ENCODE measurements around the gene SCG2. TPM values are rescaled to one million over a fixed set of nuclear protein-coding genes. Genes with fewer than 3 reads are reported as not detected.

The SCG2 gene
- total RNA-seq, 1 donor from 2014 or later: 138 TPM

- no peak for DNase-seq (ENCODE audit: low spot score in 2 of 2)
- FAIRE-seq: no peak
Observed at GRCh38 chr2:223585666-223586065, 16.5 kb downstream of the SCG2 start.

GRCh38 chr2:223582001-223582400 is 20.2 kb downstream of the SCG2 start:
- no peak for FAIRE-seq
- DNase-seq (ENCODE audit: low spot score in 2 of 2): no peak

GRCh38 chr2:223580951-223581350 is 21.2 kb downstream of the SCG2 start:
- DNase-seq (ENCODE audit: low spot score in 2 of 2): peak; percentile 12 to 26
- FAIRE-seq: no peak

- FAIRE-seq: no peak
- no peak for DNase-seq (ENCODE audit: low spot score in 2 of 2)
Observed at GRCh38 chr2:223578846-223579245, 23.3 kb downstream of the SCG2 start.

GRCh38 chr2:223576873-223577272 is 25.3 kb downstream of the SCG2 start:
- FAIRE-seq: no peak

GRCh38 chr2:223570784-223571183 is 31.4 kb downstream of the SCG2 start:
- no peak for DNase-seq (ENCODE audit: low spot score in 2 of 2)
- FAIRE-seq: no peak

More at GRCh38 chr2:223576873-223577272, 25.3 kb downstream of the SCG2 start:
- DNase-seq (ENCODE audit: low spot score in 2 of 2): no peak

- FAIRE-seq (no peak), DNase-seq (ENCODE audit: low spot score in 2 of 2) (no peak)
Observed at GRCh38 chr2:223566396-223566795, 35.8 kb downstream of the SCG2 start.

GRCh38 chr2:223563462-223563861 is 38.7 kb downstream of the SCG2 start:
- no peak for FAIRE-seq
- DNase-seq (ENCODE audit: low spot score in 2 of 2): peak in 1 of 2 donors; percentile 41

- FAIRE-seq (no peak), DNase-seq (ENCODE audit: low spot score in 2 of 2) (no peak)
Observed at GRCh38 chr2:223562078-223562477, 40.1 kb downstream of the SCG2 start.

- no peak for FAIRE-seq
Observed at GRCh38 chr2:223560749-223561435, 41.3 kb downstream of the SCG2 start.

GRCh38 chr2:223558970-223559369 is 43.2 kb downstream of the SCG2 start:
- FAIRE-seq: no peak

More at GRCh38 chr2:223560749-223561435, 41.3 kb downstream of the SCG2 start:
- no peak for DNase-seq (ENCODE audit: low spot score in 2 of 2)

GRCh38 chr2:223554923-223555322 is 47.2 kb downstream of the SCG2 start:
- DNase-seq (ENCODE audit: low spot score in 2 of 2): no peak
- FAIRE-seq: no peak

More at GRCh38 chr2:223558970-223559369, 43.2 kb downstream of the SCG2 start:
- DNase-seq (ENCODE audit: low spot score in 2 of 2): no peak

GRCh38 chr2:223549215-223549614 is 52.9 kb downstream of the SCG2 start:
- no peak for FAIRE-seq
- peak in 1 of 2 donors; percentile 10 for DNase-seq (ENCODE audit: low spot score in 2 of 2)

GRCh38 chr2:223548194-223548593 is 54.0 kb downstream of the SCG2 start:
- FAIRE-seq (no peak), DNase-seq (ENCODE audit: low spot score in 2 of 2) (no peak)

Other genes with a start within 250 kb of the SCG2 start
- 2.0 TPM for gene AP1S3, start 235.2 kb upstream of the SCG2 start, total RNA-seq

Measured in frontal cortex (tissue), 4 donors.